Upper lobe of left lung (tissue), 4 donors: ENCODE measurements around the gene RAB33B.

Experiments
- CTCF ChIP-seq, 6 experiments: fragments of 450-650 bp in 4 of 6; fragments of 200-600 bp in 2 of 6; sonication (generic) in 2 of 6; IDR thresholded peaks; one replicate each; pipeline ENCODE4 v1.5.1; 2016 to 2019; ENCODE audit warnings: antibody characterized with exemption in 6 of 6
- POLR2A ChIP-seq, 4 donors: fragments of 450-650 bp; IDR thresholded peaks; one replicate each; pipeline ENCODE4 v1.5.1; 2016 to 2017; ENCODE audit warnings: antibody characterized with exemption in 4 of 4, mild to moderate bottlenecking in 2 of 4

GRCh38 chr4:139470997-139471665 lies 17.2 kb downstream of the RAB33B start:
- TF ChIP-seq CTCF (IDR thresholded peaks at IDR 0.05) (no peak), POLR2A (IDR thresholded peaks at IDR 0.05) (no peak)
